ENCODE data around the gene ACTR1B.

The ACTR1B gene

DNA sequence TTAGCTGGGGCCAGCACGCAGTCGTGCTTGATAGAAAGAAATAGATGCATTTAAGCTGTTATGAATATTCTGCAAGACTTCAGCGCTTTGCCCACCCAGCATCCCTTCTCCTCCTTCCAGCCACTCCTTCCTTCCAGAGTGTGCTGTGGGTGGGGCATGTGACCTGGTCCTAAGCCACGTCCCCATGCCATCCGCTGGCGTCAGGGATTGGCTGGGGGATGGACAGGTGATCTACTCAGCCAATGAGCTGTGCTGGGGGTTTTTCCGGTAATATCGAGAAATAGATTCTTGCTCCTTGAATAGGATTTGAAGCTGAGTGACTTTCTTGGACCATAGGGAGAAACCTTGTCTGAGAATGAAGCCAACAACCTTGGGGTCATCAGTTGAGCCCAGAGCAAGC, 44.8 kb upstream of the ACTR1B start:
- Histone ChIP-seq H3K9me3 (ENCODE audit: insufficient read depth, low read length) (no peaks in the 10 kb centered on the region), H3K27me3 (ENCODE audit: low read length) (no peaks in the 10 kb centered on the region), H2AFZ (ENCODE audit: low read depth, low read length, severe bottlenecking) (no peak overlapping the region), H3K9ac (ENCODE audit: low read length) (no peak overlapping the region), H3F3A (ENCODE audit: insufficient read depth) (no peaks in the 10 kb centered on the region), H3K79me2 (ENCODE audit: insufficient read depth, low read length) (no peaks in the 10 kb centered on the region), H3K36me3 (ENCODE audit: low read length) (no peaks in the 10 kb centered on the region), H3K27ac (ENCODE audit: low read depth, low read length) (no peak overlapping the region), H4K20me1 (ENCODE audit: low read depth, low read length) (no peaks in the 10 kb centered on the region), H3K4me2 (ENCODE audit: low read depth, low read length, poor library complexity, severe bottlenecking) (no peak overlapping the region), H3K9me2 (replicated peaks; ENCODE audit: insufficient read depth, low read length) (no peaks in the 10 kb centered on the region), H3K4me3 (ENCODE audit: insufficient read depth, low read length, poor library complexity, severe bottlenecking) (no peak overlapping the region)
- TF ChIP-seq, protein P1, sequence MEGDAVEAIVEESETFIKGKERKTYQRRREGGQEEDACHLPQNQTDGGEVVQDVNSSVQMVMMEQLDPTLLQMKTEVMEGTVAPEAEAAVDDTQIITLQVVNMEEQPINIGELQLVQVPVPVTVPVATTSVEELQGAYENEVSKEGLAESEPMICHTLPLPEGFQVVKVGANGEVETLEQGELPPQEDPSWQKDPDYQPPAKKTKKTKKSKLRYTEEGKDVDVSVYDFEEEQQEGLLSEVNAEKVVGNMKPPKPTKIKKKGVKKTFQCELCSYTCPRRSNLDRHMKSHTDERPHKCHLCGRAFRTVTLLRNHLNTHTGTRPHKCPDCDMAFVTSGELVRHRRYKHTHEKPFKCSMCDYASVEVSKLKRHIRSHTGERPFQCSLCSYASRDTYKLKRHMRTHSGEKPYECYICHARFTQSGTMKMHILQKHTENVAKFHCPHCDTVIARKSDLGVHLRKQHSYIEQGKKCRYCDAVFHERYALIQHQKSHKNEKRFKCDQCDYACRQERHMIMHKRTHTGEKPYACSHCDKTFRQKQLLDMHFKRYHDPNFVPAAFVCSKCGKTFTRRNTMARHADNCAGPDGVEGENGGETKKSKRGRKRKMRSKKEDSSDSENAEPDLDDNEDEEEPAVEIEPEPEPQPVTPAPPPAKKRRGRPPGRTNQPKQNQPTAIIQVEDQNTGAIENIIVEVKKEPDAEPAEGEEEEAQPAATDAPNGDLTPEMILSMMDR (IDR thresholded peaks at IDR 0.05; ENCODE audit: insufficient read depth, low read length, poor library complexity, severe bottlenecking), result no peak
- no peak for TF ChIP-seq EZH2phosphoT487 (conservative IDR thresholded peaks at IDR 0.05; ENCODE audit: low read length)

DNA sequence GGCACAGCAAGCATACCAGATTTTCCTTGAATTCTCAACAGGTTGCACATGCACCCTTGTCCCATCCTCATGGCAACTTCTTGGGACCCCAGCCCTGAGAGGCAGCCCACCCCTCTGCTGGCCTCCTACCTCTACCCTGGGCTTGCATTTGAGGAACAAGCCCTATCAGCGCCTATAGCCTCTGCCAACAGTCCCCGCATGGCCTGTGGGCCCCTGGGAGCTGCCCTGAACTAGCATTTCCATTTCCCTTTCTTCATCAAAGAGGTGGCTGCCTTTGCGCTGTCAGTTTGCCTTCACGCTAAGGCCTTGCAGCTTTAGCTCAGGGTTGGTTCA, 44.2 kb upstream of the ACTR1B start:
- no peak overlapping the region for H3K27ac ChIP-seq (ENCODE audit: low read depth, low read length)
- no peaks in the 10 kb centered on the region for H3K79me2 ChIP-seq (ENCODE audit: insufficient read depth, low read length)
- H4K20me1 ChIP-seq (ENCODE audit: low read depth, low read length), result no peaks in the 10 kb centered on the region
- no peaks in the 10 kb centered on the region for H3K9me2 ChIP-seq (replicated peaks; ENCODE audit: insufficient read depth, low read length)
- H3K4me2 ChIP-seq (ENCODE audit: low read depth, low read length, poor library complexity, severe bottlenecking), result no peak overlapping the region
- no peak for TF ChIP-seq EZH2phosphoT487 (conservative IDR thresholded peaks at IDR 0.05; ENCODE audit: low read length)
- TF ChIP-seq, protein P1 (IDR thresholded peaks at IDR 0.05; ENCODE audit: insufficient read depth, low read length, poor library complexity, severe bottlenecking), result no peak
- H3K4me3 ChIP-seq (ENCODE audit: insufficient read depth, low read length, poor library complexity, severe bottlenecking), result no peak overlapping the region
- H2AFZ ChIP-seq (ENCODE audit: low read depth, low read length, severe bottlenecking), result no peak overlapping the region
- no peaks in the 10 kb centered on the region for H3K9me3 ChIP-seq (ENCODE audit: insufficient read depth, low read length)
- H3K36me3 ChIP-seq (ENCODE audit: low read length), result no peaks in the 10 kb centered on the region
- H3K9ac ChIP-seq (ENCODE audit: low read length), result no peak overlapping the region
- H3F3A ChIP-seq (ENCODE audit: insufficient read depth), result no peaks in the 10 kb centered on the region
- H3K27me3 ChIP-seq (ENCODE audit: low read length), result no peaks in the 10 kb centered on the region

DNA sequence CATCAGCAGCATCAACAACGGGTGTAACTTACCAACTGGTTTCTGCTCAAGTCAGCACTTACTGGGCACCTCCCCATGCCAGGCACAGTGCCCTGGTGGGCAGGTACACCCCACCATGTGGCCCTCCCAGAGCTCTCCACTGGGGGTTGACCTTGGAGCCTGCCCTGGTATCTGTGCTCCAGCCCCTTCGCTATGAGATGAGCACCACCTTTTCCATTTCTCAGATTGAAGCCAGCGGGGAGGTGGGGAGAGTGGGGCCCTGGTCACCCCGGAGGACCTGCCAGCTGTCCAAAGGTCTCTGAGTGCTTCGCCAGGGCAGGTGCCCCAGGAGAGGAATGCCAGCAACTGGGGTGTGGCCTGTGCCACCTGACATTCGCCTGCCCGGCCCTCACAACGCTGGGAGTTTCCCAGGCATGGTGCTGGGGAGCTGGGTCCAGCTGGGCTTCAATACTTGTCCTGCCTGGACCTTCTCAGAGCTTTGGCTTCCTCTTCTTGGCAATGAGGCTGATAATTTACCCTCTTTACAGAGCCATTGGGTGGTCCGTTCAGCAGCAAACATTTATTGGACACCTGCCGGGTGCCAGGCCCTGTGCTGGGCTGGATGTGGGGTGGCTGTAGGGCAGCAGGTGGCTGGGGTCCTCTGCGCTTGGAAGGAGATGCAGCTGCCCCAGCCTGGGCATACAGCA, 43.7 kb upstream of the ACTR1B start:
- Histone ChIP-seq H3F3A (ENCODE audit: insufficient read depth) (no peaks in the 10 kb centered on the region), H3K9ac (ENCODE audit: low read length) (no peak overlapping the region), H3K9me3 (ENCODE audit: insufficient read depth, low read length) (no peaks in the 10 kb centered on the region), H3K4me3 (ENCODE audit: insufficient read depth, low read length, poor library complexity, severe bottlenecking) (no peak overlapping the region), H3K4me2 (ENCODE audit: low read depth, low read length, poor library complexity, severe bottlenecking) (no peak overlapping the region), H3K79me2 (ENCODE audit: insufficient read depth, low read length) (no peaks in the 10 kb centered on the region), H3K27me3 (ENCODE audit: low read length) (no peaks in the 10 kb centered on the region), H3K27ac (ENCODE audit: low read depth, low read length) (no peak overlapping the region), H2AFZ (ENCODE audit: low read depth, low read length, severe bottlenecking) (no peak overlapping the region), H3K36me3 (ENCODE audit: low read length) (no peaks in the 10 kb centered on the region), H4K20me1 (ENCODE audit: low read depth, low read length) (no peaks in the 10 kb centered on the region), H3K9me2 (replicated peaks; ENCODE audit: insufficient read depth, low read length) (no peaks in the 10 kb centered on the region)
- TF ChIP-seq EZH2phosphoT487 (conservative IDR thresholded peaks at IDR 0.05; ENCODE audit: low read length), result no peak
- TF ChIP-seq, protein P1 (IDR thresholded peaks at IDR 0.05; ENCODE audit: insufficient read depth, low read length, poor library complexity, severe bottlenecking), result no peak

Data from SU-DHL-6 (cell line).